EH (cell line): Measurements from ENCODE around the gene NRAP.

Experiments
- DNase-seq: peaks from one replicate; pipeline ENCODE4 v3.0.0-alpha.2; 2015; ENCODE audit warnings: low read depth

Gene NRAP

GRCh38 chr10:113557424-113557862 lies 106.4 kb downstream of the NRAP start:
- DNase-seq: no peak

- no peak for DNase-seq
These were observed 108.1 kb downstream of the NRAP start for GRCh38 chr10:113555751-113556150.

GRCh38 chr10:113555245-113555644 lies 108.6 kb downstream of the NRAP start:
- DNase-seq: no peak

GRCh38 chr10:113554214-113554613 lies 109.6 kb downstream of the NRAP start:
- DNase-seq: no peak

GRCh38 chr10:113553149-113553548 lies 110.7 kb downstream of the NRAP start:
- DNase-seq: no peak

GRCh38 chr10:113552701-113553100 lies 111.1 kb downstream of the NRAP start, which contains the start of gene HABP2:
Gene HABP2 (plus strand): TSS chr10:113553053. CDS start chr10:113553122, 69 bp downstream.
- DNase-seq: no peak

- no peak for DNase-seq
These were observed 111.8 kb downstream of the NRAP start for GRCh38 chr10:113552014-113552413.

GRCh38 chr10:113550365-113550764 lies 113.5 kb downstream of the NRAP start:
- peak; percentile 8 for DNase-seq

GRCh38 chr10:113549856-113550255 lies 114.0 kb downstream of the NRAP start:
- no peak for DNase-seq

GRCh38 chr10:113547426-113547825 lies 116.4 kb downstream of the NRAP start:
- DNase-seq: no peak

- DNase-seq: no peak
These were observed 119.4 kb downstream of the NRAP start for GRCh38 chr10:113544392-113544791.

GRCh38 chr10:113543107-113543955 lies 120.5 kb downstream of the NRAP start:
- DNase-seq: no peak

- DNase-seq: no peak
These were observed 122.3 kb downstream of the NRAP start for GRCh38 chr10:113541549-113541927.

GRCh38 chr10:113540845-113541548 lies 122.8 kb downstream of the NRAP start:
- peak; percentile 51 for DNase-seq

GRCh38 chr10:113539789-113540188 lies 124.1 kb downstream of the NRAP start:
- DNase-seq: peak; percentile 70
